GM12891 (cell line): Measurements from ENCODE around the gene PLD3.

Experiments
- PAX5 ChIP-seq: IDR thresholded peaks from 2 replicates; pipeline ENCODE4 v1.6.1; 2011; ENCODE audit warnings: low read length, moderate library complexity, mild to moderate bottlenecking; ENCODE audit not compliant: insufficient read depth, severe bottlenecking
- POLR2A ChIP-seq: IDR thresholded peaks from 2 replicates; pipeline ENCODE4 v1.6.1; 2011; ENCODE audit warnings: low read depth, low read length, control low read depth
- POLR2AphosphoS5 ChIP-seq: IDR thresholded peaks from 2 replicates; pipeline ENCODE4 v1.6.1; 2011; ENCODE audit warnings: low read depth, low read length, control low read depth
- POU2F2 ChIP-seq: IDR thresholded peaks from 2 replicates; pipeline ENCODE4 v1.6.1; 2011; ENCODE audit warnings: low read depth, mild to moderate bottlenecking, control low read depth, low read length, moderate library complexity
- SPI1 ChIP-seq: IDR thresholded peaks from 2 replicates; pipeline ENCODE4 v1.6.1; 2011; ENCODE audit warnings: low read depth, low read length, control low read depth
- TAF1 ChIP-seq: IDR thresholded peaks from 2 replicates; pipeline ENCODE4 v1.6.1; 2011; ENCODE audit warnings: low read depth, low read length, control low read depth

- TF ChIP-seq TAF1 (no peak), POLR2AphosphoS5 (no peak), POLR2A (no peak), SPI1 (no peak), PAX5 (no peak), POU2F2 (no peak)
Observed at GRCh38 chr19:40362160-40362559, 13.7 kb downstream of the PLD3 start.
